Erythroblast (primary cell): ENCODE data around the gene JPH2.

ENCODE experiments used
- GATA1 ChIP-seq: IDR thresholded peaks from 2 replicates; pipeline ENCODE4 v1.6.1; 2011; ENCODE audit warnings: low read depth, mild to moderate bottlenecking, control low read depth, low read length, moderate library complexity
- POLR2A ChIP-seq: IDR thresholded peaks from 2 replicates; pipeline ENCODE4 v1.6.1; 2011; ENCODE audit warnings: mild to moderate bottlenecking, low read length

GRCh38 chr20:44131704-44132103 lies 55.3 kb downstream of the JPH2 start:
- TF ChIP-seq GATA1 (no peak), POLR2A (no peak)
